ENCODE results near the gene RBAK.
"Not testable (repeated sequence)": the region's sequence is repeated elsewhere in the genome, so short reads cannot be mapped to it uniquely, and the experiment has no call there.

Gene RBAK

DNA sequence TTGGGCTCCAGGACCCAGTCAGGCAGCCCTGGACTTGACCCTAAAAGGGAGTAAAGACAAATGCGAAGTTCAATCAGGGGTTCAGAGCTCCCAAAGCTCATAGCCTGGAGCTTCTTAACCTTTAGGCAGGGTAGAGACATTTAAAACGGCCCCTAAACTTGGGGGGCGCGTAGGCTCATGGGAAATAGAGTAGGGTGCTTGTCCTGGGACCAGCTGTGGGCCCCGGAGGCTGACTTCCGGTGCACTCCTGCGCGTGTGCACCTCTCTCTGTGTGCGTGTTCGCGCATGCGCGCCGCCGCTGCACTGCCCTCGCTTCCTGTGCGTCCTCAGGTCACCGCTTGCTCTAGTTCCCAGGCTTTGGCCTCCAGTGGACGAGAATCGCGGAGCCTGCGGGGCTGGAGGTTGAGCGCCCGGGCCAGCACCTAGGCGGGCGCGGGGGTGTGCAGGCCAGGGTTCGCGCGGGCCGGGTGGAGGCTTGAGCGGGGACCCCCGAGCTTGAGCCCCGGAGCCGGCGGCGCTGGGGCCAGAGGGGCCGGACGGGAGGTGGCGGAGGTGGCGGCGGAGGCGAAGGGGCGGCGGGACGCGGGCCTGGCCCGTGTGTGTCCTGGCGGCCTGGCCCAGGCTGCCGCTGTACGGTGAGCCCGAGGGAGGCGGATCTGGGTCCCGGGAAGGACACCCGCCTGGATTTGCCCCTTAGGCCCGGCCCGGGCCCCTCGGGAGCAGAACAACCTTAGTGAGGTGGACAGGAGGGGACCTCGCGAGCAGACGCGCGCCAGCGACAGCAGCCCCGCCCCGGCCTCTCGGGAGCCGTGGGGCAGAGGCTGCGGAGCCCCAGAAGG, at the start of gene RBAK:
TSS of gene RBAK (plus strand) at position 303 of the 839 bp plus-strand sequence. CDS start 2,217 bp downstream, outside the sequence.
- peak; percentile 78 for DNase-seq (ENCODE audit: low read depth)

DNA sequence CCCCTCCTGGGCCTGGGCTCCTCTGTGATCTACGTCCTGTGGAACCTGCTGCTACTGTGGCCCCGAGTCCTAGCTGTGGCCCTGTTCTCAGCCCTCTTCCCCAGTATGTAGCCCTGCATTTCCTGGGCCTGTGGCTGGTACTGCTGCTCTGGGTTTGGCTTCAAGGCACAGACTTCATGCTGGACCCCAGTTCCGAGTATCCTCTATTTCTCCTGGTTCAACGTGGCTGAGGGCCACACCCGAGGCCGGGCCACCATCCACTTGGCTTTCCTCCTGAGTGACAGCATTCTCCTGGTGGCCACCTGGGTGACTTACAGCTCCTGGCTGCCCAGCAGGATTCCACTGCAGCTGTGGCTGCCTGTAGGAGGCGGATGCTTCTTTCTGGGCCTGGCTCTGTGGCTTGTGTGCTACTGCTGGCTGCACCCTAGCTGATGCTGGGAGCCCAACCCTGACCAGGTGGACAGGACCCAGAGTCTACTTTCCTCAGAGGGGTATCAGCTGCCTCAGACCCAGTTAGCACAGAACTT, 48.9 kb upstream of the RBAK start:
- DNase-seq (ENCODE audit: low read depth), result no peak

DNA sequence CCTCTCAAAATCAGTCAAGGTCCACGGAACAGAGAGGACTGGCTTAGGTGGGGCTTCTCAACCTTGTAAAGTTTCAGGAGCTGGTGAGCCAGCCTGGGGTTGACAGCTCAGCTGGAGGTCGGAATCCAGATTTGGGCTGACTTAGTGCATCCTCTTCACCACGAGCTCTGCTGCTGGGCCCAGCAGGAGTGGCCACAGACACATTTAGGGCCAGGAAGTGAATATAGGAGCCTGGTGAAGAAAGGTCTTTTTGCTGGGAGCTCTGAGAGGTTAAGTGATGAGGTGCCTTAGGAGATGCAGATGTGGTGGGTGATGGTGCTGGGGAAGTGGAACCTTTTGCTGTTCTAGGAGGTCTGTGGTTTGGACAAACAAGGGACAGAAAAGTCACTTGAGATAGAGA, 47.4 kb upstream of the RBAK start:
- no peak for DNase-seq (ENCODE audit: low read depth)

DNA sequence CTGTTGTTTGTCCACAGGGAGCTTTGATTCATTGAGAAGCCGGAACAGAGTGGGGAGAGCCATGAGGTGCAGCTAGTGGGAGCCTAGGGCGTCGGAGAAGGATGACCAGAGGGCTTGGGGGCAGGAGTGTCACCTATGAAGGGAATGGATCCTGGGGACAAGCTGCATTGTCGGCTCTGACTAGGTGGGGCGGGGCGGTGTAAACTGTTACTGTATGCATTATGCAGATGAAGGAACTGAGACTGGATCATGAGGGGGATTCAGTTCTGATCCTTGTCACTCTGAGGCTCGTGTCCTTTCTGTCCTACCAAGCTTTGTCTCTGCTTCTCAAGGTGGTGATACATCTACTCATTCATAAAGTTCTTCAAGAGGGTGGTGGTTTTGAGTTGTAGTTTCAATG, 46.8 kb upstream of the RBAK start:
- no peak for DNase-seq (ENCODE audit: low read depth)

DNA sequence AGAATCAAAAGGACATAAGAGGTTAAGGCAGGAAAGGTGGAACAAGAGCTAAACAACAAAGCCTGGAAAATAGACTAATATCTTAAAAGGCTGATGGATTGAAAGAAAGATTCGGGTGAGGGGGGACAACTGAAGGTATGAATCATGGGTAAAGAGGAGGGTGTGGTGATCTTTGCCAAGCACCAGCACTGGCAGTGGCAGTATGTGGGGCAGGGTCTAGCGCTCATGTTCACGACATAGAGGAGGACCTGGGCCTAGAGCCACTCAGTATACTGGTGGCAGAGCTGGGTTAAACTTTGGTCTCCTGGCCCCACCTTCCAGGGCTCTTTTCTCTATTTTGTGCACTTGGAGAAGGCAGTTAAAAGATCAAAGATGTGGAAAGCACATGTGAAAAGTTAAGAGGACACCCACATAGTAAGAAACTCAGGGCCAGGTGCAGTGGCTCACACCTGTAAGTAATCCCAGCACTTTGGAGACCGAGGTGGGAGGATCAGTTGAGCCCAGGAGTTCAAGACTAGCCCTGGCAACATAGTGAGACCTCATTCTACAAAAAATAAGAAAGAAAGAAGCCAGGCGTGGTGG, 46.2 kb upstream of the RBAK start:
- no peak for DNase-seq (ENCODE audit: low read depth)

DNA sequence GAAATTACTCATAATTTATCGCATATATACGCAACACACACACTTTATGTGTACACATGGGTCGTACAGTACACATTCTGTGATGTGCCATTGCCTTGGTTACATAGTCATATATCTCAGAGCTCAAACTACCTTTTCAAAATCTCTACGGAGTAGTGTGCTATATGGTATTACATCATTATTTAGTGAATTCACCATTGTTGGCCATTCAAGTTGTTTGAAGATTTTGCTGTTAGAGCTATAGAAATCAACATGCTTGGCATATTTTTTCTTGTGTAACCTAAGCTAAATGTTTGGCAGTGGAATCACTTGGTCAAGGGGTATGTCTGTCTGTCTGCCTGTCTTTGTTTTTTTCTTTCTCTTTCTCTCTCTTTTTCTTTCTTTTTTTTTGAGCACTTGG, 44.7 kb upstream of the RBAK start:
- DNase-seq (ENCODE audit: low read depth), result no peak

DNA sequence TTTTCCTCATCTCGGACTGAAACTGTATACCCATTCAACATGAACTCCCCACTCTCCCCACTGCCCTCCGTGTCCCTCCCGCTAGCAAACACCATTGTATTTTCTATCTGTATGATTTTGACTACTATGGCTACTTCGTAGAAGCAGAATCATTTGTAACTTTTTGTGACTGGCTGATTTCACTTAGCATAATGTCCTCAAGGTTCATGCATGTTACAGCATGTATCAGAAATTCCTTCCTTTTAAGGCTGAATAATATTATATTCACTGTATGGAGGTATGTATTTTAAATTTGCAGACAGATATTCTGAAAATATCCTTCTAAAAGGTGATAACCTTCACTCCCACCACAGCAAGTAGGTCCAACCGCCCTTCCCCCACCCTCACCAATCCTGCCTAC, 43.7 kb upstream of the RBAK start:
- DNase-seq (ENCODE audit: low read depth), result no peak

DNA sequence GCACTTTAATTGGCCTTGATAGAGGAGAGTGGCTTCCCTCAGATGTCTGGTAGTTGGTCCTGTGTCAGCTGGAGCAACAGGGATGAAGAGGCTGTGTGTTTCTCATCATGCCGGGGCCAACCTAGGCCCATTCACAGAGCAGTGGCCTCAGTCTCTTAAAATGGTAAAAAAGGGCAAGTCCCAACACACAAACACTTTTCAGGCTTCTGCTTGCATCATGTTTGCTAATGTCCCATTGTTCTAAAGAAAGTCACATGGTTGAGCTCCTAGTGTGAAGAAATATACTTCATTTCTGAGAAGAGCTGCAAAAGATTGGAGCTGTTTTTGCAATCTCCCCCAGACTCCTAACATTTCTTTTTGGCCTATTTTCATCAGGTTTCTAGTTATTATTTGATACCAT, 40.6 kb upstream of the RBAK start:
- no peak for DNase-seq (ENCODE audit: low read depth)

DNA sequence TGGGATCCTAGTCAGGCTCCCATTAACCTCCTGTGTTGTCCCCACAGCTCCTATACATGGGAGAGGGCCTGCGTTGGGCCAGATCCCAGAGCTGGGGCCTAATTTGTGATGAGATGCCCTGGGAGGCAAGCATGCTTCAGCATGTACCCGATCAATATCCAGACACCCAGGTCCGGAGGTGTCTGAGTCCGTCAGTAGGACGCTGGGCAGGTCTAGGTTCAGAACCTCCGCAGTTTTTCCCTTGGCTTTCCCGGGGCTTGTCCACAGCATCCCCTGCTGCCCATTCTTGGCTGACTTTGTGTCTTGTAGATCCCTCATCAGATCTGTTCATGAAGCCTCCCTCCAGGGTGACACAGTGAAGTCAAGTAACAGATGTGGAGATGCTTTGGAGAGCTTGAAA, 32.7 kb upstream of the RBAK start:
- DNase-seq (ENCODE audit: low read depth), result no peak

DNA sequence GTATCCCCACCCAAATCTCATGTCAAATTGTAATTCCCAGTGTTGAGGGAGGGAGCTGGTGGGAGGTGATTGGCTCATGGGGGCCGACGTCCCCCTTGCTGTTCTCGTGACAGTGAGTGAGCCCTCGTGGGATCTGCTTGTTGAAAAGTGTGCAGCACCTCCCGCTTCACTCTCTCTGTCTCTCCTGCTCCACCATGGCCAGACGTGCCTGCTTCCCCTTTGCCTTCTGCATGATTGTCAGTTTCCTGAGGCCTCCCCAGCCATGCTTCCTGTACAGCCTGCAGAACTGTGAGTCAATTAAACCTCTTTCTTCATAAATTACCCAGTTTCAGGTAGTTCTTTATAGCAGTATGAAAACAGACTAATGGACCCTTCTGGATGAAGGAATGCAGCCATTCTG, 29.7 kb upstream of the RBAK start:
- not testable (repeated sequence) for DNase-seq (ENCODE audit: low read depth)

DNA sequence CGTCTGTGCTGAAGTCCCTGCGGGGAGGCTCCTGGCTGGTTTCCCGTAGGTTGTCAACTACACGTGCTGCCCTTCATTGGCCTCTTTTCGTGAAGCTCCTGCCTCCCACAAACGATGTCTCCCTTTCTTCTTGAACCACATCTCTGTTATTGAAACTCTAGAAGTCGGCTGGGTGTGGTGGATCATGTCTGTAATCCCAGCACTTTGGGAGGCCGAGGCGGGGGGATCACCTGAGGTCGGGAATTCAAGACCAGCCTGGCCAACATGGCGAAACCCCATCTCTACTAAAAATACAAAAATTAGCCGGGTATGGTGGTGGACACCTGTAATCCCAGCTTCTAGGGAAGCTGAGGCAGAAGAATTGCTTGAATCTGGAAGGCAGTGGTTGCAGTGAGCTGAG, 28.0 kb upstream of the RBAK start:
- not testable (repeated sequence) for DNase-seq (ENCODE audit: low read depth)

DNA sequence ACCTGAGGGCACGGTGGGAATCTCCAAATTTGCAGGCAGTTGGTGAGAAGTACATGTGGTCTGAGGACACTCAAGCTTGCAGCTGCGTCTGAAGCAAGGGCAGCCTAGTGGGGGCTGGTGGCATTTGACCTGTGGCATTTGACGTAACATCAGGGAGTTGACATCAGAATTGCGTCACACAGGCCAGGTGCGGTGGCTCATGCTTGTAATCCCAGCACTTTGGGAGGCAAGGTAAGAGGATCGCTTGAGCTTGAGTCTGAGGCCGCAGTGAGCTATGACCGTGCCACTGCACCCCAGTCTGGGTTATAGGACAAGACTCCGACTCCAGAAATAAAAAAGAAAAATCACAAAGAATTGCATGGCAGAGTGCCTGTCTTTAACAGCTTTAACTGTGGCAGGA, 25.6 kb upstream of the RBAK start:
- DNase-seq (ENCODE audit: low read depth), result no peak

DNA sequence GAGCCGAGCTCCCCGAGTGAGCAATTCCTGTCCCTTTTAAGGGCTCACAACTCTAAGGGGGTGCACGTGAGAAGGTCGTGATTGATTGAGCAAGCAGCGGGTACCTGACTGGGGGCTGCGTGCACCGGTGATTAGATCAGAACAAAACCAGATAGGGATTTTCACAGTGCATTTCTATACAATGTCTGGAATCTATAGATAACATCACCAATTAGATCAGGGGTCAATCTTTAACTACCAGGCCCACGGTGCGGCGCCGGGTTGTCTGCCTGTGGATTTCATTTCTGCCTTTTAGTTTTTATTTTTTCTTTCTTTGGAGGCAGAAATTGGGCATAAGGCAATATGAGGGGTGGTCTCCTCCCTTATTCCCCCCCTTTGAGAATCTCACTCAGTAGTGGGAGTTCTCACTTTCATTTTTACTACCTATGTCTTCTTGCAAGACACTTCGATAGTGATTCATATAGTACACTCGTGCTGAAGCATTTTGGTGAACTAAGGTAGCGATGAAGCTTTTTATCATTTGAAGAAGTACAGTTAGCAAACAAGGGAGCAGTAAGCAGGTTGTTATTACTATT, 24.6 kb upstream of the RBAK start:
- DNase-seq (ENCODE audit: low read depth), result not testable (repeated sequence)

DNA sequence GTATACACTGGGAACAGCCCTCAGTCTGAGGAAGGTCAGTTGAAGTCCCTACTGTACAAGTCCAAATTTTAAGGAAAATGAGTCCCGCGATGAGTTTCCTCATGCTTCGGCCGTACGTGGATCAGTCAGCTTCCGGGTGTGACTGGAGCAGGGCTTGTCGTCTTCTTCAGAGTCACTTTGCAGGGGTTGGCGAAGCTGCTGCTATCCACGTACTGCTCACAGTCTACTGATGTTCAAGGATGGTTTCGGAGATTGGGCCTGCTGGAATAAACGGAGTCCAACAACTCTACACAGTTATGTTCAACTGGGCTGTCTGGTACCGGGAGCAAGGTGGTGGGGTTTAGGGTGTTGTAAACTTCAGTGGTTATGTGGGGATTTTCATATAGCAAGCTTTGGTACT, 22.0 kb upstream of the RBAK start:
- not testable (repeated sequence) for DNase-seq (ENCODE audit: low read depth)

DNA sequence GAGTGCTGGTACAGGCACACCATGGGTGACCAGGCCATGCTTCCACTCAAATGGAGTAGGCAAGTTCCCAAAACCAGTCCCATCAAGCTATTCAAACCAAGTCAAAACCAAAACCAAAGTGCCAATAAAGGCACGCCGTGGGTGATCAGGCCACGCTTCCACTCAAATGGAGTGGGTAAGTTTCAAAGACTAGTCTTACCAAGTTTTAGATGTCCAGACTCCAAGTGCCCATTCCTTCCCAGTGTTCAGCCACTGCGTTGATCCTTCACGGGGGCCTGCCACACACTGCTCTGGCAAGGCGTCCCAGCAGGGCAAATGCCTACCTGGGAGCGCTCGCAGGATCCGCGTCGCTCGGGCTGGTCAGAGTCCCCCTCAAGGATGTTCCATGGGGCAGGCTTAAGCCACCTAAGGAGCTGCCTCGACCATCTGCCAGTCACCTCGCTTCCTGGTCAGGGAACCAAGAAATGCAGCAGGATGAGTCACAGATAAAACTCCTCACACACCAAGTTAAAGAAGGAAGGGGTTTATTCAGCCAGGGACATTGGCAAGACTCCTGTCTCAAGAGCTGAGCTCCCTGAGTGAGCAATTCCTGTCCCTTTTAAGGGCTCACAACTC, 17.8 kb upstream of the RBAK start:
- DNase-seq (ENCODE audit: low read depth), result not testable (repeated sequence)

DNA sequence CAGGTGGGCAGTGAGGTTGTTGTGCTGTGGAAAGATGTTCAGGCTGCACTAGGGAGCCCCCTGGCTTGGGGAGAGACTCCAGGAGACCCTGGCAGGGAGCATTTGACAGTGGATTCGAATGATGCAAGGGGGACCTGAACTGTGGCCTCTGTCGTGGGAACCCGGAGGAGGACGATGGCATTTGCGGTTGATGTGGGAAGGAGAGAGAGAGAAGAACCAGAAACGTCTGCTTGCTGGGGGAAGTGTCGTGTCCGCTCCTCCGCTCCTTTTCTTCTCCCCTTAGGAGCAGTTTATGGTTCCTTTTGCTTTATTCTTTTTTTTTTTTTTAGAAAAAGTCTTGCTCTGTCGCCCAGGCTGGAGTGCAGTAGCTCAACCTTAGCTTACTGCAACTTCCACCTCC, 12.5 kb upstream of the RBAK start:
- not testable (repeated sequence) for DNase-seq (ENCODE audit: low read depth)

DNA sequence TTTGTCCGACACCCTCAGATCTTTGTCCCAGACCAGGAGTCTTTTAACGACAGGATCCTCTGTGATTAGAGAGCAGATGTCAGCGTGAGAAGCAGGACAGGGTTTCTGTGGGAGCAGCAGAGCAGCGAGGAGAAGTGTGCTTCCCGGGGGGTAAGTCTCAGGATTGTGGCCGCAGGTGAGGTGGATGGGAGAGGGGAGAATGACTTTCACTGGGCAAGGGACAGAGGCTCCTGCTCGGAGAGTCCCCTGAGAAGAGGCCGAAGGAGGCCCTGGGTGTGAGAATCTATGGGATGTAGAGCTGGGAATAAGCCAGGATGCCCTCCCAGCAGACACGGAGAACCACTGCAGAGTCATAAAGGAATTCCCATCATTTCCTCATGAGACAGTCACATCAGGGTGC, 10.4 kb upstream of the RBAK start:
- no peak for DNase-seq (ENCODE audit: low read depth)

DNA sequence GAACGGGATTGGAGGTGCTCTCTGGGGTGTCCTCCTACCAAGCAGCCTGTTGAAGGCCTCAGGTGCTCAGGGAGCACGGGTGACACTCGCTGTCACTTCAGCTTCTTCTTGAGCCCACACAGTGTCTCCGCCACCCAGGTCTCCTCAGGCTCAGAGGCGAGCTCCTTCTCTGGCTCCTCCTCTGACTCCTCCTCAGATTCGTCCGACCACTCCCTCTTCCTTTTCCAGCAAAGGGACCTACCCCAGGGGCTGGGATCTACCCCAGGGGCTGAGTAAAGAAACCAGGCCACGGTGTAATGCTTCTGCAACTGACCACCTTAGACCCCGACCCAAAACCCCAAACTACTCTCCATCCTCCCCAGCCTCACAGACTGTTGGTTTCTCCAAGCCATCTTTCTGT, 9.2 kb upstream of the RBAK start:
- no peak for DNase-seq (ENCODE audit: low read depth)

DNA sequence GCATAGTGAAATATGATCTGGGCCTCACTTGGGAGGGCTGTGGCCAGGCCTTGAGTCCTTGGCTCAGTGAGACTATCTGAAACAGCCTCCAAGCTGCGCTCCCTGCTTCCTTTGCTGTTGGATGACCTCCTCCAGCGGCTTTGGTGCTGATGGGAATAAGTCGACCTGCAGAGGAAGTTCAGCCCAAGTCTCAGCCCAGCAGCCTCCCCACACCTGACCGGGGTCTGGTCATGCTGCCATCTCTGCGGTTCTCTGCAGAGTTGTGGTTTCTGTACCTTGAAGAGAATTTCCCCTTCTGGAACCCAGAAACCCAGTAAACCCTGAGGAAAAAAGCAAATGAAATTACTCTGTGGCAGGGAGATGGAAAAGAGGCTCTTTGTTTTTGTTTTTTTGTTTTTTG, 4.6 kb upstream of the RBAK start:
- no peak for DNase-seq (ENCODE audit: low read depth)

DNA sequence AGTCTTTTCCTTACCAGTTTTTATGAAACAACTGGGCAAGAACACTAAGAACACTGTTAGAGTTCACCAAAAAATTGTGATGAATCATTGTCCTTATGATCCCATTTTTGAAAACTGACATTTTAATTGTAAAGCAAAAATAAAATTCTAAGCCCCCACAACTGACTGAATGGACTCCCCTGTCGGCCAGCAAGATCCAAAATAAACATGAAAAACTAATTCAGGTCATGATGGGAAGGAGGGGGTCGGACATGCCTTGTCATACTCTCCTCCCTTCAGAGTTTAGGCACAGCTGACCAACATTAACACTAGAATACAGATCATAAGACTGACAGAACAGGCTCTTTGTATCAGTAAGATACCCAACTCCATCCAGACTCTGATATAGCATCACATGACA, 2.0 kb upstream of the RBAK start:
- DNase-seq (ENCODE audit: low read depth), result no peak

DNA sequence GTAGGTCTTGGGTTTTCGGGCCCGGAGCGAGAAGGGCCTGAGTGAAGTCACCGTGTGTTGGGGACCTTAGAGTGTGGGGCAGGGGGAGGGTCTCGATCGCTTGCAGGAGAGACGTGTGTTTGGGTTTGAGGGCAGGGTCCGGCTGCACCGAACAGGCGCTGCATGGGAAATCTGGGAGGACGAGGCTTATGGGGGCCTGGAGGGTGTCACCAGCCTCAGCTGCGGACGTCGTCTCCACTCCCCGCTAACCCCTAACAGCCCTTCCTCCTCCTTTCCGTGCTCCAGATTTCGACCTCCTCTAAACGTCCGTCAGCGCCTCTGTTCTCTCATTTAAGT, 705 bp downstream of the RBAK start:
- not testable (repeated sequence) for DNase-seq (ENCODE audit: low read depth)

DNA sequence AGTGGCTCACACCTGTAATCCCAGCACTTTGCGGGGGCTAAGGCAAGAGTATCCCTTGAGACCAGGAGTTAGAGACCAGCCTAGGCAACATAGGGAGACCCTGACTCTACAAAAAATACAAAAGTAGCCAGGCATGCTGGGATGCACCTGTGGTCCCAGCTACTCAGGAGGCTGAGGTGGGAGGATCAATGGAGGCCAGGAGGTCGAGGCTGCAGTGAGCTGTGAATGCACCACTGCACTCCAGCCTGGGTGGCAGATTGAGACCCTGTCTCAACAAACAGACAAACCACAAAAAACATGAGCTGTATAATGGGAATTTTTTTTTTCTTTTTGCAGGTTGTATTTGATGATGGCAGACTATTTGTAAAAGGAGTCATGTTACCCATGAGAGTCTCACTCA, 1.5 kb downstream of the RBAK start:
- DNase-seq (ENCODE audit: low read depth), result not testable (repeated sequence)

DNA sequence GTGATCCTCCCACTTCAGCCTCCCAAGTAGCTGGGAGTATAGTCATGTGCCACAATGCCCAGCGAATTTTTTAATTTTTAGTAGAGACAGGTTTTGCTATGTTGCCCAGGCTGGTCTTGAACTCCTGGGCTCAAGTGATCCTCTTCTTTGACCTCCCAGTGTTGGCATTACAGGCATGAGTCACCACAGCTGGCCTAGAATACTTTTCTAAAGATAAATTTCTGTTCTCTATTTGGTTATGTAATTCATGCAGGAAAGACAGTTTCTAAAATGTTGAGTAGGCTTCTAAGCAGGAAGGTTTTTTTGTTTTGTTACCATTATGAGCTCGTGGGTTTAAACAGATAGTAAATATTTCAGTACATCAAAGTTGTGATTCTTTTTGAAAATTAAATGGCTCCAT, 5.0 kb downstream of the RBAK start:
- DNase-seq (ENCODE audit: low read depth), result no peak
